ENCODE results near the gene NAGPA. TPM values are rescaled to one million over a fixed set of nuclear protein-coding genes. Genes with fewer than 3 reads are reported as not detected.
"Not testable (repeated sequence)": the region's sequence is repeated elsewhere in the genome, so short reads cannot be mapped to it uniquely, and the experiment has no call there.

Gene NAGPA
- total RNA-seq (2014; rRNA removed; shearing (Covaris generic); ENCODE audit: low replicate concordance): 12.6 and 19.3 TPM in 2 replicates

GRCh38 chr16:5033256-5034166 is at the start of gene NAGPA:
Gene NAGPA, minus strand, starts transcription at chr16:5033935. Its CDS starts 21 bp downstream, at chr16:5033914.
- no peak within 1 kb of the TSS for H3K27ac ChIP-seq (ENCODE audit: low read length)

GRCh38 chr16:5080996-5081395 is 47.3 kb upstream of the NAGPA start:
- not testable (repeated sequence) for H3K27ac ChIP-seq (ENCODE audit: low read length); H3K9me3 ChIP-seq (ENCODE audit: low read length); H3K4me3 ChIP-seq (ENCODE audit: low read length); H3K36me3 ChIP-seq (ENCODE audit: insufficient read depth, low read length); DNase-seq; H3K27me3 ChIP-seq (ENCODE audit: low read length); H4K20me1 ChIP-seq (ENCODE audit: insufficient read depth, low read depth, low read length); H3K9ac ChIP-seq (ENCODE audit: low read length); H2AFZ ChIP-seq (ENCODE audit: low read length); H3K4me1 ChIP-seq (ENCODE audit: low read length); H3K9me2 ChIP-seq (replicated peaks; ENCODE audit: insufficient read depth, low read length); H3K4me2 ChIP-seq (ENCODE audit: low read depth, low read length, poor library complexity, severe bottlenecking); H3K79me2 ChIP-seq (ENCODE audit: low read length)

More at GRCh38 chr16:5033256-5034166, at the start of gene NAGPA:
- Histone ChIP-seq H3K4me2 (ENCODE audit: low read depth, low read length, poor library complexity, severe bottlenecking) (peak within 1 kb of the TSS; percentile 96), H3K27me3 (ENCODE audit: low read length) (no peaks in the 10 kb centered on the region), H3K36me3 (ENCODE audit: insufficient read depth, low read length) (no peaks in the 10 kb centered on the region), H3K79me2 (ENCODE audit: low read length) (peaks cover 15% of the 10 kb centered on the region), H3K9ac (ENCODE audit: low read length) (peak within 1 kb of the TSS; percentile 80), H2AFZ (ENCODE audit: low read length) (peak within 1 kb of the TSS; percentile 85), H3K4me1 (ENCODE audit: low read length) (peaks cover 35% of the 10 kb centered on the region), H3K9me3 (ENCODE audit: low read length) (no peaks in the 10 kb centered on the region), H3K9me2 (replicated peaks; ENCODE audit: insufficient read depth, low read length) (no peaks in the 10 kb centered on the region), H4K20me1 (ENCODE audit: insufficient read depth, low read depth, low read length) (no peaks in the 10 kb centered on the region), H3K4me3 (ENCODE audit: low read length) (peak within 1 kb of the TSS; percentile 94)
- peak; percentile 93 for DNase-seq

GRCh38 chr16:5080461-5080860 is 46.7 kb upstream of the NAGPA start:
- H2AFZ ChIP-seq (ENCODE audit: low read length); H3K9me3 ChIP-seq (ENCODE audit: low read length); H3K36me3 ChIP-seq (ENCODE audit: insufficient read depth, low read length); DNase-seq; H3K4me1 ChIP-seq (ENCODE audit: low read length); H3K9ac ChIP-seq (ENCODE audit: low read length); H3K9me2 ChIP-seq (replicated peaks; ENCODE audit: insufficient read depth, low read length); H3K79me2 ChIP-seq (ENCODE audit: low read length); H3K4me3 ChIP-seq (ENCODE audit: low read length); H3K27ac ChIP-seq (ENCODE audit: low read length); H4K20me1 ChIP-seq (ENCODE audit: insufficient read depth, low read depth, low read length); H3K4me2 ChIP-seq (ENCODE audit: low read depth, low read length, poor library complexity, severe bottlenecking); H3K27me3 ChIP-seq (ENCODE audit: low read length): not testable (repeated sequence)

- Histone ChIP-seq H3K9me3 (ENCODE audit: low read length) (no peaks in the 10 kb centered on the region), H3K9me2 (replicated peaks; ENCODE audit: insufficient read depth, low read length) (no peaks in the 10 kb centered on the region), H3K27me3 (ENCODE audit: low read length) (no peaks in the 10 kb centered on the region), H4K20me1 (ENCODE audit: insufficient read depth, low read depth, low read length) (no peaks in the 10 kb centered on the region), H3K9ac (ENCODE audit: low read length) (no peak overlapping the region), H3K27ac (ENCODE audit: low read length) (no peak overlapping the region), H3K4me2 (ENCODE audit: low read depth, low read length, poor library complexity, severe bottlenecking) (no peak overlapping the region), H3K36me3 (ENCODE audit: insufficient read depth, low read length) (peaks cover 4% of the 10 kb centered on the region; the same call in 1 of the 2 replicates), H2AFZ (ENCODE audit: low read length) (no peak overlapping the region), H3K4me3 (ENCODE audit: low read length) (no peak overlapping the region), H3K79me2 (ENCODE audit: low read length) (peaks cover 10% of the 10 kb centered on the region), H3K4me1 (ENCODE audit: low read length) (no peaks in the 10 kb centered on the region)
- no peak for DNase-seq
Observed at GRCh38 chr16:5078626-5079025, 44.9 kb upstream of the NAGPA start.

GRCh38 chr16:5077304-5077703 is 43.6 kb upstream of the NAGPA start:
- Histone ChIP-seq H4K20me1 (ENCODE audit: insufficient read depth, low read depth, low read length) (no peaks in the 10 kb centered on the region), H3K79me2 (ENCODE audit: low read length) (peaks cover 24% of the 10 kb centered on the region), H3K9me3 (ENCODE audit: low read length) (no peaks in the 10 kb centered on the region), H3K27ac (ENCODE audit: low read length) (no peak overlapping the region), H2AFZ (ENCODE audit: low read length) (no peak overlapping the region), H3K9ac (ENCODE audit: low read length) (no peak overlapping the region), H3K4me1 (ENCODE audit: low read length) (peaks cover 11% of the 10 kb centered on the region), H3K4me3 (ENCODE audit: low read length) (no peak overlapping the region), H3K36me3 (ENCODE audit: insufficient read depth, low read length) (peaks cover 4% of the 10 kb centered on the region; the same call in 1 of the 2 replicates), H3K27me3 (ENCODE audit: low read length) (no peaks in the 10 kb centered on the region), H3K4me2 (ENCODE audit: low read depth, low read length, poor library complexity, severe bottlenecking) (no peak overlapping the region), H3K9me2 (replicated peaks; ENCODE audit: insufficient read depth, low read length) (no peaks in the 10 kb centered on the region)
- no peak for DNase-seq

GRCh38 chr16:5075637-5076036 is 41.9 kb upstream of the NAGPA start:
- Histone ChIP-seq H4K20me1 (ENCODE audit: insufficient read depth, low read depth, low read length) (no peaks in the 10 kb centered on the region), H3K36me3 (ENCODE audit: insufficient read depth, low read length) (peaks cover 4% of the 10 kb centered on the region; the same call in 1 of the 2 replicates), H3K27me3 (ENCODE audit: low read length) (no peaks in the 10 kb centered on the region), H3K9ac (ENCODE audit: low read length) (no peak overlapping the region), H3K4me2 (ENCODE audit: low read depth, low read length, poor library complexity, severe bottlenecking) (no peak overlapping the region), H2AFZ (ENCODE audit: low read length) (no peak overlapping the region), H3K9me2 (replicated peaks; ENCODE audit: insufficient read depth, low read length) (no peaks in the 10 kb centered on the region), H3K4me3 (ENCODE audit: low read length) (no peak overlapping the region), H3K79me2 (ENCODE audit: low read length) (peaks cover 26% of the 10 kb centered on the region), H3K9me3 (ENCODE audit: low read length) (no peaks in the 10 kb centered on the region), H3K27ac (ENCODE audit: low read length) (no peak overlapping the region), H3K4me1 (ENCODE audit: low read length) (peaks cover 18% of the 10 kb centered on the region)
- no peak for DNase-seq

GRCh38 chr16:5073771-5074170 is 40.0 kb upstream of the NAGPA start:
- not testable (repeated sequence) for H3K27me3 ChIP-seq (ENCODE audit: low read length); H2AFZ ChIP-seq (ENCODE audit: low read length); H4K20me1 ChIP-seq (ENCODE audit: insufficient read depth, low read depth, low read length); H3K4me3 ChIP-seq (ENCODE audit: low read length); DNase-seq; H3K9me2 ChIP-seq (replicated peaks; ENCODE audit: insufficient read depth, low read length); H3K27ac ChIP-seq (ENCODE audit: low read length); H3K9ac ChIP-seq (ENCODE audit: low read length); H3K9me3 ChIP-seq (ENCODE audit: low read length); H3K36me3 ChIP-seq (ENCODE audit: insufficient read depth, low read length); H3K4me2 ChIP-seq (ENCODE audit: low read depth, low read length, poor library complexity, severe bottlenecking)
- Histone ChIP-seq H3K4me1 (ENCODE audit: low read length) (peaks cover 18% of the 10 kb centered on the region), H3K79me2 (ENCODE audit: low read length) (peaks cover 26% of the 10 kb centered on the region)

GRCh38 chr16:5073279-5073629 is 39.5 kb upstream of the NAGPA start:
- no peak for DNase-seq
- Histone ChIP-seq H2AFZ (ENCODE audit: low read length) (no peak overlapping the region), H3K27me3 (ENCODE audit: low read length) (no peaks in the 10 kb centered on the region), H4K20me1 (ENCODE audit: insufficient read depth, low read depth, low read length) (no peaks in the 10 kb centered on the region), H3K9me3 (ENCODE audit: low read length) (no peaks in the 10 kb centered on the region), H3K4me3 (ENCODE audit: low read length) (peak overlapping the region; percentile 80), H3K9ac (ENCODE audit: low read length) (peak overlapping the region; percentile 81), H3K9me2 (replicated peaks; ENCODE audit: insufficient read depth, low read length) (no peaks in the 10 kb centered on the region), H3K79me2 (ENCODE audit: low read length) (peaks cover 26% of the 10 kb centered on the region), H3K27ac (ENCODE audit: low read length) (no peak overlapping the region), H3K36me3 (ENCODE audit: insufficient read depth, low read length) (peaks cover 4% of the 10 kb centered on the region; the same call in 1 of the 2 replicates), H3K4me1 (ENCODE audit: low read length) (peaks cover 18% of the 10 kb centered on the region), H3K4me2 (ENCODE audit: low read depth, low read length, poor library complexity, severe bottlenecking) (peak overlapping the region; percentile 90)
